Activated CD8-positive, alpha-beta memory T cell treated with anti-CD3 and anti-CD28 coated beads, Interleukin-2, amount 50 U/mL, for 1 hour (primary cell): Measurements from ENCODE around the gene SYK.

Experiments used
- DNase-seq: peaks from one replicate; pipeline ENCODE4 v3.0.0-alpha.2; 2020; ENCODE audit errors: extremely low read depth

Gene SYK

GRCh38 chr9:90946982-90947381 is 145.4 kb downstream of the SYK start:
- no peak for DNase-seq
